Measurements from ENCODE around the gene PLA2G4A.

GRCh38 chr1:186875896-186876835 lies 47.4 kb downstream of the PLA2G4A start:
- TF ChIP-seq SPI1 (IDR thresholded peaks at IDR 0.05; ENCODE audit: borderline replicate concordance, low read depth) (no peak), CTCF (IDR thresholded peaks at IDR 0.05; ENCODE audit: insufficient read depth, low read length) (no peak), POLR2AphosphoS5 (IDR thresholded peaks at IDR 0.05; ENCODE audit: low read depth) (no peak), REST (IDR thresholded peaks at IDR 0.05; ENCODE audit: insufficient replicate concordance, low read depth) (no peak)
